K562 (cell line): ENCODE measurements around the gene SLC25A45. TPM values are rescaled to one million over a fixed set of nuclear protein-coding genes. Genes with fewer than 3 reads are reported as not detected.

Experiments used
- ATF7 ChIP-seq: fragments of 450-650 bp; IDR thresholded peaks from 2 replicates; pipeline ENCODE4 v1.7.1; 2014; ENCODE audit warnings: mild to moderate bottlenecking, moderate library complexity
- ETV5 ChIP-seq: sonication (generic); formaldehyde crosslinking; IDR thresholded peaks from 2 replicates; pipeline ENCODE4 v1.4.0; 2020; ENCODE audit warnings: low read depth, mild to moderate bottlenecking, missing genetic modification reagents
- HEY1 ChIP-seq: fragments of 250-450 bp; sonication (Bioruptor Pico); IDR thresholded peaks from 2 replicates; pipeline ENCODE4 v1.5.0; 2020; ENCODE audit warnings: mild to moderate bottlenecking, moderate library complexity, borderline replicate concordance
- NCOA1 ChIP-seq: fragments of 450-650 bp; IDR thresholded peaks from 2 replicates; pipeline ENCODE4 v1.6.1; 2016; ENCODE audit warnings: low read depth
- PHF21A ChIP-seq: fragments of 450-650 bp; IDR thresholded peaks from 2 replicates; pipeline ENCODE4 v1.6.1; 2017; ENCODE audit warnings: low read depth, borderline replicate concordance
- POLR3A ChIP-seq: IDR thresholded peaks from 2 replicates; pipeline ENCODE4 v1.6.1; 2011; ENCODE audit warnings: borderline replicate concordance, mild to moderate bottlenecking, moderate library complexity; ENCODE audit not compliant: insufficient read length, insufficient read depth; ENCODE audit errors: extremely low read depth
- POU5F1 ChIP-seq: fragments of 150-350 bp; IDR thresholded peaks from 2 replicates; pipeline ENCODE4 v1.6.1; 2014; ENCODE audit warnings: borderline replicate concordance, low read length, low read depth, mild to moderate bottlenecking; ENCODE audit not compliant: partially characterized antibody
- RHOXF2B ChIP-seq: fragments of 250-450 bp; sonication (Bioruptor Pico); conservative IDR thresholded peaks from 2 replicates; pipeline ENCODE4 v1.5.1; 2021
- SMAD1 ChIP-seq: fragments of 150-350 bp; IDR thresholded peaks from 2 replicates; pipeline ENCODE4 v1.6.1; 2014; ENCODE audit warnings: low read length, low read depth; ENCODE audit not compliant: partially characterized antibody
- ZNF12 ChIP-seq: sonication (generic); formaldehyde crosslinking; IDR thresholded peaks from 2 replicates; pipeline ENCODE4 v1.4.0; 2020; ENCODE audit warnings: mild to moderate bottlenecking, missing genetic modification reagents
- ZNF134 ChIP-seq: fragments of 250-450 bp; sonication (Bioruptor Pico); conservative IDR thresholded peaks from 2 replicates; pipeline ENCODE4 v1.4.0; 2020
- ZNF551 ChIP-seq: fragments of 250-450 bp; sonication (Bioruptor Pico); IDR thresholded peaks from 2 replicates; pipeline ENCODE4 v1.5.0; 2021; ENCODE audit warnings: mild to moderate bottlenecking, moderate library complexity
- ZNF695 ChIP-seq: fragments of 450-650 bp; formaldehyde crosslinking; IDR thresholded peaks from 2 replicates; pipeline ENCODE4 v1.4.0; 2020; ENCODE audit warnings: mild to moderate bottlenecking, moderate library complexity
- ZNF696 ChIP-seq: fragments of 250-450 bp; sonication (Bioruptor Pico); conservative IDR thresholded peaks from 2 replicates; pipeline ENCODE4 v1.4.0; 2020; ENCODE audit warnings: mild to moderate bottlenecking, moderate library complexity
- polyA plus RNA-seq, 8 experiments: library from polyadenylated mRNA; depleted of rRNA in 4 of 8; stranded (reverse) in 5 of 8; unstranded in 3 of 8; fragments of >200 nt; fragmentation: Nextera tagmentation in 2 of 8; fragmentation: Illumina TruSeq in 1 of 8; extraction: Ambion mirVana in 2 of 8; extraction: Trizol in 1 of 8; gene quantifications; 2 replicates each; pipeline versions ENCODE4 v1.2.1 to v1.2.3, GENCODE V29; 2011 to 2014; ENCODE audit warnings: inconsistent platforms in 1 of 8, missing spikeins in 1 of 8
- total RNA-seq, 7 experiments: library from RNA; depleted of rRNA in 6 of 7; stranded (reverse); fragments of >200 nt in 6 of 7; fragmentation: Illumina TruSeq in 2 of 7; extraction: Trizol in 2 of 7; gene quantifications; 2 replicates each; pipeline versions ENCODE4 v1.2.1 to v1.2.3, GENCODE V29; 2011 to 2021; ENCODE audit warnings: low replicate concordance in 1 of 7
- TF ChIP-seq, protein P1 (sequence below), 2 experiments: fragments of 200-800 bp in 1 of 2; sonication (Bioruptor generic) in 1 of 2; sonication (generic) in 1 of 2; formaldehyde crosslinking in 1 of 2; IDR thresholded peaks in 1 of 2; conservative IDR thresholded peaks in 1 of 2; 2 replicates each; pipeline versions ENCODE4 v1.5.0 to v1.6.1; 2016 to 2020; ENCODE audit warnings: missing compliant biosample characterization in 1 of 2, missing genetic modification characterization in 1 of 2, missing genetic modification reagents in 1 of 2
- TF ChIP-seq, protein P2 (sequence below): fragments of 250-450 bp; sonication (Bioruptor Pico); IDR thresholded peaks from 2 replicates; pipeline ENCODE4 v1.4.0; 2020; ENCODE audit warnings: mild to moderate bottlenecking
- TF ChIP-seq, protein P3 (sequence below): fragments of 250-450 bp; sonication (Bioruptor Pico); IDR thresholded peaks from 2 replicates; pipeline ENCODE4 v1.5.1; 2021; ENCODE audit warnings: mild to moderate bottlenecking
- TF ChIP-seq, protein P4 (sequence below): fragments of 450-650 bp; formaldehyde crosslinking; IDR thresholded peaks from 2 replicates; pipeline ENCODE4 v1.4.0; 2022; ENCODE audit warnings: missing genetic modification characterization
- TF ChIP-seq, protein P5 (sequence below): sonication (generic); formaldehyde crosslinking; IDR thresholded peaks from 2 replicates; pipeline ENCODE4 v1.8.1; 2023; ENCODE audit warnings: mild to moderate bottlenecking, missing genetic modification reagents

SLC25A45 gene
- total and polyA plus RNA-seq, 9 of the 15 experiments (the other 6 are each of a cell fraction or from before 2014, with no cell fraction given) = 0.15 to 2.3 (median 0.68) TPM

DNA sequence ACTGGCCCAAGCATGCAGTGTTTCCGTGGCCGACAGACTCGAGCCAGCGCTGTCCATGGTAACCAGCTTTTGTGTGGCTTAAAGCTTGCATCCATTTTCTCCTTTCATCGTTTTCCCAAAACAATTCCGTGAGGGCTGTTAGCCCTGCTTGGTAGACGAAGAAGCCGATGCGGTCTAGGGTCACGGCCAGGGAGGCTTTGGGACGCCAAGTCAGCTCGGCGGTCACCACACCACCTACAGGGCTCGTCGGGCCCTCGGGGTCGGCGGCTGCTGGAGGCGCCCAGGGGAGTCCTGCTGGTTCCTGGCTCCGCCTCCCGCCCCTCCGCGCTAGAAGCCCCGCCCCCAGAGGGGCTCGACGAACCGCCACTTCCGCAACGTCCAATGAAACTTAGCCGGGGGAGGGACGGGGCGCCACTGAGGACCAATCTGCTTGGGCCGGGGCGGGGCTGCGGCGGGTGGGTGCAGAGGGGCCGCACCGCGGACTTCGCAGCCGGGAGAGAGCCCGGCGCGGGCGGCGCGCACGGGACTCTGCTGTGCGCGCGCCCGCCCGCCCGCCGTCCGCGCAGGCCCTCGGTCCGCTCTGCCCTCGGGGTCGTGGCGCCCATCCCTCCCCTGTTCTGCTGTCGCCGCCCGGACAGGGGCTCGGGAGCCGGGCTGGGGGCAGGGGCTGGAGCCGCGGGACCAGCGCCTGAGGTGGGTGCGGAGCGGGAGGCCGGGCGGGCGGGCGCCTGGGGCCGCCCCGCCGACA lies 28.0 kb downstream of the SLC25A45 start, which contains the start of gene TIGD3 (continued):
- TF ChIP-seq, protein P1, sequence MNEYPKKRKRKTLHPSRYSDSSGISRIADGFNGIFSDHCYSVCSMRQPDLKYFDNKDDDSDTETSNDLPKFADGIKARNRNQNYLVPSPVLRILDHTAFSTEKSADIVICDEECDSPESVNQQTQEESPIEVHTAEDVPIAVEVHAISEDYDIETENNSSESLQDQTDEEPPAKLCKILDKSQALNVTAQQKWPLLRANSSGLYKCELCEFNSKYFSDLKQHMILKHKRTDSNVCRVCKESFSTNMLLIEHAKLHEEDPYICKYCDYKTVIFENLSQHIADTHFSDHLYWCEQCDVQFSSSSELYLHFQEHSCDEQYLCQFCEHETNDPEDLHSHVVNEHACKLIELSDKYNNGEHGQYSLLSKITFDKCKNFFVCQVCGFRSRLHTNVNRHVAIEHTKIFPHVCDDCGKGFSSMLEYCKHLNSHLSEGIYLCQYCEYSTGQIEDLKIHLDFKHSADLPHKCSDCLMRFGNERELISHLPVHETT (CRISPR knock-in tag; conservative IDR thresholded peaks at IDR 0.05 in 1 of 2, IDR thresholded peaks at IDR 0.05 in 1 of 2) = no peak
- TF ChIP-seq, protein P2, sequence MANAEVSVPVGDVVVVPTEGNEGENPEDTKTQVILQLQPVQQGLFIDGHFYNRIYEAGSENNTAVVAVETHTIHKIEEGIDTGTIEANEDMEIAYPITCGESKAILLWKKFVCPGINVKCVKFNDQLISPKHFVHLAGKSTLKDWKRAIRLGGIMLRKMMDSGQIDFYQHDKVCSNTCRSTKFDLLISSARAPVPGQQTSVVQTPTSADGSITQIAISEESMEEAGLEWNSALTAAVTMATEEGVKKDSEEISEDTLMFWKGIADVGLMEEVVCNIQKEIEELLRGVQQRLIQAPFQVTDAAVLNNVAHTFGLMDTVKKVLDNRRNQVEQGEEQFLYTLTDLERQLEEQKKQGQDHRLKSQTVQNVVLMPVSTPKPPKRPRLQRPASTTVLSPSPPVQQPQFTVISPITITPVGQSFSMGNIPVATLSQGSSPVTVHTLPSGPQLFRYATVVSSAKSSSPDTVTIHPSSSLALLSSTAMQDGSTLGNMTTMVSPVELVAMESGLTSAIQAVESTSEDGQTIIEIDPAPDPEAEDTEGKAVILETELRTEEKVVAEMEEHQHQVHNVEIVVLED (CRISPR knock-in tag) = no peak
- no peak for TF ChIP-seq RHOXF2B
- no peak for TF ChIP-seq ZNF134
- TF ChIP-seq, protein P3, sequence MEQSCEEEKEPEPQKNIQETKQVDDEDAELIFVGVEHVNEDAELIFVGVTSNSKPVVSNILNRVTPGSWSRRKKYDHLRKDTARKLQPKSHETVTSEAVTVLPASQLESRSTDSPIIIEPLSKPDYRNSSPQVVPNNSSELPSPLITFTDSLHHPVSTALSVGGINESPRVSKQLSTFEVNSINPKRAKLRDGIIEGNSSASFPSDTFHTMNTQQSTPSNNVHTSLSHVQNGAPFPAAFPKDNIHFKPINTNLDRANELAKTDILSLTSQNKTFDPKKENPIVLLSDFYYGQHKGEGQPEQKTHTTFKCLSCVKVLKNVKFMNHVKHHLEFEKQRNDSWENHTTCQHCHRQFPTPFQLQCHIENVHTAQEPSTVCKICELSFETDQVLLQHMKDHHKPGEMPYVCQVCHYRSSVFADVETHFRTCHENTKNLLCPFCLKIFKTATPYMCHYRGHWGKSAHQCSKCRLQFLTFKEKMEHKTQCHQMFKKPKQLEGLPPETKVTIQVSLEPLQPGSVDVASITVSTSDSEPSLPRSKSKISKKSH (CRISPR knock-in tag) = no peak
- TF ChIP-seq, protein P4, sequence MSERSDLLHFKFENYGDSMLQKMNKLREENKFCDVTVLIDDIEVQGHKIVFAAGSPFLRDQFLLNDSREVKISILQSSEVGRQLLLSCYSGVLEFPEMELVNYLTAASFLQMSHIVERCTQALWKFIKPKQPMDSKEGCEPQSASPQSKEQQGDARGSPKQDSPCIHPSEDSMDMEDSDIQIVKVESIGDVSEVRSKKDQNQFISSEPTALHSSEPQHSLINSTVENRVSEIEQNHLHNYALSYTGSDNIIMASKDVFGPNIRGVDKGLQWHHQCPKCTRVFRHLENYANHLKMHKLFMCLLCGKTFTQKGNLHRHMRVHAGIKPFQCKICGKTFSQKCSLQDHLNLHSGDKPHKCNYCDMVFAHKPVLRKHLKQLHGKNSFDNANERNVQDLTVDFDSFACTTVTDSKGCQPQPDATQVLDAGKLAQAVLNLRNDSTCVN (CRISPR knock-in tag) = no peak
- no peak for TF ChIP-seq POLR3A
- TF ChIP-seq ZNF696 = no peak
- TF ChIP-seq ETV5 (CRISPR knock-in tag) = no peak
- TF ChIP-seq, protein P5, sequence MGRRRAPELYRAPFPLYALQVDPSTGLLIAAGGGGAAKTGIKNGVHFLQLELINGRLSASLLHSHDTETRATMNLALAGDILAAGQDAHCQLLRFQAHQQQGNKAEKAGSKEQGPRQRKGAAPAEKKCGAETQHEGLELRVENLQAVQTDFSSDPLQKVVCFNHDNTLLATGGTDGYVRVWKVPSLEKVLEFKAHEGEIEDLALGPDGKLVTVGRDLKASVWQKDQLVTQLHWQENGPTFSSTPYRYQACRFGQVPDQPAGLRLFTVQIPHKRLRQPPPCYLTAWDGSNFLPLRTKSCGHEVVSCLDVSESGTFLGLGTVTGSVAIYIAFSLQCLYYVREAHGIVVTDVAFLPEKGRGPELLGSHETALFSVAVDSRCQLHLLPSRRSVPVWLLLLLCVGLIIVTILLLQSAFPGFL = no peak
- no peak for TF ChIP-seq PHF21A
- no peak for TF ChIP-seq ZNF12 (CRISPR knock-in tag)
- no peak for TF ChIP-seq ZNF551
- no peak for TF ChIP-seq POU5F1
- no peak for TF ChIP-seq NCOA1
- TF ChIP-seq HEY1 (CRISPR knock-in tag) = no peak
- TF ChIP-seq ATF7 = no peak
- TF ChIP-seq ZNF695 (CRISPR knock-in tag) = no peak
- TF ChIP-seq SMAD1 = no peak
